Fibroblast of peridontal ligament (primary cell): ENCODE measurements around the gene SCUBE1.

Source experiments
- DNase-seq: peaks from one replicate; pipeline ENCODE4 v3.0.0-alpha.2; 2010; ENCODE audit errors: extremely low read depth

The SCUBE1 gene

DNA sequence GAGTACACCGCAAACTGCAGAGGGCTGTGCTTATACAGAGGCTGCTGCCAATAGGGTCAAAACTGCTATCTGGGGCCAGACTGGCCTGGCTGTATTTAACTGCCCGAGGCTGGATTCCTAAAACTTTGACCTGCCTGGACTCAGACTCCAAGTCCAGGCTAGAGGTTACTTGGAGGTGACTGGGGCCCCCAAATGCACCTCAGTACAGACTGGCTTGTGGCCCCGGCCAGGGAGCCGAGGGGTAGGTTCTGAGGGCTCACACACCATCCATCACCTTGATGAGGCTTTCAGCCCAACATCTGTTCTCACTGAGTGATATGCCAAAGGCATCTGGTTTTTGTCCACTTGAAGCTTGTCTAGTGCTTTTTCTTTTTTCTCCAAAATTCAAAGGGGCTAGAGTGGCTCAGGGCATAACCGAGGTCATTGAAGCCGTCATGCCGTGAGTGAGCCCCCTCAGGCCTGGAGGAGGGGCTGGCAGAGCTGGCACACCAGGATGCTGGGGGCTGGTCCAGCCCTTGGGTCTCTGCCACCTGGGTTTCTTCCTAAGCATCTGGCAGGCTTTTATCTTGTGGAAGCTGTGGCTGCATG, 103.9 kb downstream of the SCUBE1 start:
- DNase-seq: no peak

GRCh38 chr22:43238526-43239006, 104.6 kb downstream of the SCUBE1 start:
- no peak for DNase-seq

DNA sequence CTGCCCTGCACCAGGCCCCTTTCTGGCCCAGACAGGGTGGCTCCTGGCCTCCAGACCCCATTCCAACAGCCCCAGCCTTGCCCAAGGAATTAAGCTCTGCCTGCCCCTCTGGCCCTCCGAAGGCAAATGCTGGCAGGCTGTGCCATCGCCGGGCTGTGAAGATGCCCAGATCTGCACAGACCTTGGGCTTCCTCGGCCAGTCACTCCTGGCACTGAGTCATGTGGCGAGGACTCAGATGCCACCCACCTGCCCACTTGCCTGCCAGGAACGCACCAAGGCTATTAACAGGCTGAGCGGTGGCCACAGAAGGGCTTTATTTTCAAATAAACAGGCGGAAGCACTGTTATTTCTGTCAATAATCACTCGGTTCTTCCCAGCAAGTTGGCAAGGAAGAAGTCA, 105.9 kb downstream of the SCUBE1 start:
- no peak for DNase-seq

- no peak for DNase-seq
Measured at GRCh38 chr22:43236411-43237166, 106.6 kb downstream of the SCUBE1 start.

- no peak for DNase-seq
Measured at GRCh38 chr22:43235445-43236409, 107.4 kb downstream of the SCUBE1 start.

GRCh38 chr22:43234264-43234988, 108.7 kb downstream of the SCUBE1 start:
- DNase-seq: no peak

- no peak for DNase-seq
Measured at GRCh38 chr22:43233529-43233928, 109.6 kb downstream of the SCUBE1 start.

- DNase-seq: no peak
Measured at GRCh38 chr22:43232445-43232844, 110.7 kb downstream of the SCUBE1 start.

- no peak for DNase-seq
Measured at GRCh38 chr22:43231724-43232034, 111.5 kb downstream of the SCUBE1 start.

GRCh38 chr22:43230971-43231723, 112.0 kb downstream of the SCUBE1 start:
- peak; percentile 12 for DNase-seq

DNA sequence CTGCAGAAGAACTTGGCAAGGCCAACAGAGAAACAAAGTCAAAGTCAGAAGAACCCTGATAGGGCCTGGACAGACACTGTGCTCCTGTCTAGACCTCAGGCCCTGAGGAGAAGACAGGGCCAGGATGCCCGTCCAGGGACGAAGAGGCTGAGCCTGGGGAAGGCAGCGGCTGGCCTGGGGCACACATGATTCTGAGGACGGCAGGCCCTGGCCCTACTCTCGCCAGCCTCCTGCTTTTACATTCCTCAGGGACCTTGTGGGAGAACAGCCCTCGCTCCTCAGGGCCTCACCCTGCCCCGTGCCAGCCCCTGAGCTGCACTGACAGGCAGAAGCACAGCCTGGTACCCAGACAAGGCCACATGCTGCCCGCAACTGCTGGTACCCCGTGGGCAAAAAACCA, 112.6 kb downstream of the SCUBE1 start:
- DNase-seq: no peak

- no peak for DNase-seq
Measured at GRCh38 chr22:43228863-43229262, 114.3 kb downstream of the SCUBE1 start.

GRCh38 chr22:43228330-43228729, 114.8 kb downstream of the SCUBE1 start:
- DNase-seq: no peak

DNA sequence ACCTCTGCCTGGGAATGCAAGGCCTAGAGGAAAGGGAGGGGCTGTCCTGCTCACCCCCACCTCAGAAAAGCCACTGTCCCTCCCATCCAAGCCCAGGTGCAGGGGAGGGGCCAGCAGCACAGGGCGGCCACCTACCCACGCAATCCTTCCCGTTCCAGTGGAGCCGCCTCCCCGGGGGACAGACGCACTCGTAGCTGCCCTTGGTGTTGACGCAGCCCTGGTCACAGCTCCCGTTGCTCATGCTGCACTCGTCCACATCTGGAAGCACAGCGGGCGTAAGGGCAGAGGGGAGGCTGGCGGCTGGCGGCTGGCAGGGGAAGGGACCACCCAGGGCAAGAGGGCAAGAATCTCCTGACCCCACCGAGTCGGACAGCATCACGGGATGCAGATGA, 115.9 kb downstream of the SCUBE1 start:
- no peak for DNase-seq

- DNase-seq: peak; percentile 45
Measured at GRCh38 chr22:43226377-43227238, 116.6 kb downstream of the SCUBE1 start.

DNA sequence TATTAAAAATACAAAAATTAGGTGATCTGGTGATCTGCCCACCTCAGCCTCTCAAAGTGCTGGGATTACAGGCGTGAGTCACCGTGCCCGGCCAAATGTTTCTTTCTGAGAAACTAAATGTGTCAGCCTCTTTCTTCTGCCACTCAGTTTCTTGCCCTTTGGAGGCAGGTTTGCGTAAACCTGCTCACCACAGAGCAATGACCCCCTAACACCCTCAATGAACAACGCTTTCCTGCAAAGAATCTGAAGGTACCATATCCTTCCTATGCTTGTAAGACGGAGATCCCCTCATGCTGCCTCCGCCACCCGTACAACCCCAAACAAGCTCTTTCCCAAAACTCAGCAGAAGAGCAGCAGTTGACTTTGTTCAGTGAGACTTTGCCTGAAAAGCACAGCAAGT, 117.6 kb downstream of the SCUBE1 start:
- DNase-seq: no peak

DNA sequence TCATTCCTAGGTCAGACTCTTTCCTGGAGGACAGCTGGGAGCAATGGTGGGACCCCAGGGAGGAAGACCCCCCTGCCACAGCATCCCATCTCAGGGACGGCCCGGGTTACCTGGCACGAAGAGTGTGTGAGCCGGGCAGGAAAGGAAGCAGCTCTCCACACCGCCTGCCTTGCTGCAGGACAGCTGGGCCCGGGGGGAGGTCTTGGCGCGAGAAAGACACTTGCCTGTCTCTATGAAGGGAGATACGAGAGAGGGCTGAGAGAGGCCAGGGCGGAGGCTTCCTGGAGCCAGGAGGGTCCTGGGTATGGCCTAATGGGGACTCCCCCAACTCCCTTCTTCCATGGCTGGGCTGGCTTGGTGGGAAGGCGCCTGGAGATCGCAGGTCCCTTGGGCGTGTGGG, 120.2 kb downstream of the SCUBE1 start:
- no peak for DNase-seq

GRCh38 chr22:43222262-43222661, 120.9 kb downstream of the SCUBE1 start:
- no peak for DNase-seq

- DNase-seq: no peak
Measured at GRCh38 chr22:43220625-43221380, 122.4 kb downstream of the SCUBE1 start.
